ENCODE measurements around the gene C6orf15. TPM values are rescaled to one million over a fixed set of nuclear protein-coding genes. Genes with fewer than 3 reads are reported as not detected.

The C6orf15 gene
- total RNA-seq, 1 experiment from 2014 or later = not detected

GRCh38 chr6:31138982-31139381 lies 26.6 kb upstream of the C6orf15 start, which contains the start of gene PSORS1C2:
PSORS1C2 (minus strand) TSS chr6:31139066; CDS start chr6:31139026, 40 bp downstream.
- Histone ChIP-seq H3K27me3 (ENCODE audit: insufficient read depth, low read length) (no peaks in the 10 kb centered on the region), H3K4me2 (ENCODE audit: low read length) (peak within 1 kb of the TSS; percentile 69), H3K4me1 (ENCODE audit: control insufficient read depth in 1 of 2, insufficient read depth in 2 of 2, low read length in 2 of 2) (peaks cover 4 to 13% of the 10 kb centered on the region in 2 experiments; a peak in 3 of 4 replicates), H3K4me3 (replicated peaks in 1 of 2; ENCODE audit: low read depth in 1 of 2, low read length in 2 of 2) (no peak within 1 kb of the TSS), H4K20me1 (ENCODE audit: insufficient read depth) (no peaks in the 10 kb centered on the region), H3K9me3 (ENCODE audit: control insufficient read depth in 1 of 2, insufficient read depth in 1 of 2, low read depth in 1 of 2, low read length in 2 of 2) (no peaks in the 10 kb centered on the region), H3K27ac (ENCODE audit: low read depth, low read length) (peak within 1 kb of the TSS; percentile 7; the same call in 1 of the 2 replicates), H3K9me2 (ENCODE audit: insufficient read depth) (no peaks in the 10 kb centered on the region), H2AFZ (ENCODE audit: low read depth, low read length, poor library complexity, severe bottlenecking) (no peak within 1 kb of the TSS), H3K9ac (ENCODE audit: low read length) (no peak within 1 kb of the TSS), H3K79me2 (ENCODE audit: insufficient read depth, low read length) (no peaks in the 10 kb centered on the region), H3K36me3 (ENCODE audit: control insufficient read depth in 1 of 2, insufficient read depth in 2 of 2, low read length in 2 of 2) (no peaks in the 10 kb centered on the region)
- ChIA-PET RAD21 (ENCODE audit: low non-redundant PET in 1 of 2, low total read pairs in 2 of 2, uncharacterized antibody in 2 of 2, unreplicated experiment in 2 of 2) (no interaction called here), CTCF (interaction anchor here (0.7 to 1.0 kb wide), 5 partner anchors 8 to 228 kb away, joined by 3 to 5 read pairs (median 4); partner anchors contain the start of gene PSORS1C1), POLR2A (interaction anchor here (0.7 kb wide), 1 partner anchor 155 kb away, joined by 3 read pairs; the partner anchor contains the start of gene MUC21)
- BruUV-seq (replicated peaks) = no TSS peak
- intact Hi-C loops (cut with micrococcal nuclease) = no loop called here
- TF ChIP-seq POLR2AphosphoS5 (IDR thresholded peaks at IDR 0.05; ENCODE audit: low read depth, low read length) (0 out of 2 replicates have a peak, but pooled peaks have one; percentile 25), CBX3 (IDR thresholded peaks at IDR 0.05; ENCODE audit: low read depth) (no peak)
- no peak for DNase-seq (ENCODE audit: low read depth, low spot score)
- no peak for ATAC-seq

GRCh38 chr6:31135710-31136109 lies 23.3 kb upstream of the C6orf15 start:
- no peaks in the 10 kb centered on the region for H4K20me1 ChIP-seq (ENCODE audit: insufficient read depth)
- no peaks in the 10 kb centered on the region for H3K9me3 ChIP-seq (ENCODE audit: control insufficient read depth in 1 of 2, insufficient read depth in 1 of 2, low read depth in 1 of 2, low read length in 2 of 2)
- H3K4me3 ChIP-seq (replicated peaks in 1 of 2; ENCODE audit: low read depth in 1 of 2, low read length in 2 of 2) = no peak overlapping the region
- no peaks in the 10 kb centered on the region for H3K9me2 ChIP-seq (ENCODE audit: insufficient read depth)
- no peak overlapping the region for H2AFZ ChIP-seq (ENCODE audit: low read depth, low read length, poor library complexity, severe bottlenecking)
- H3K36me3 ChIP-seq (ENCODE audit: control insufficient read depth in 1 of 2, insufficient read depth in 2 of 2, low read length in 2 of 2) = no peaks in the 10 kb centered on the region
- no peak for TF ChIP-seq EZH2phosphoT487 (IDR thresholded peaks at IDR 0.05; ENCODE audit: borderline replicate concordance)
- TF ChIP-seq JUND (IDR thresholded peaks at IDR 0.05) = no peak
- TF ChIP-seq POLR2AphosphoS5 (IDR thresholded peaks at IDR 0.05; ENCODE audit: low read depth, low read length) = no peak
- H3K79me2 ChIP-seq (ENCODE audit: insufficient read depth, low read length) = no peaks in the 10 kb centered on the region
- no peak overlapping the region for H3K4me2 ChIP-seq (ENCODE audit: low read length)
- ChIA-PET CTCF (interaction anchor here (1.0 kb wide), 1 partner anchor 61 kb away, joined by 3 read pairs; no protein-coding TSS in a partner anchor), RAD21 (ENCODE audit: low non-redundant PET in 1 of 2, low total read pairs in 2 of 2, uncharacterized antibody in 2 of 2, unreplicated experiment in 2 of 2) (no interaction called here), POLR2A (no interaction called here)
- no peak overlapping the region for H3K27ac ChIP-seq (ENCODE audit: low read depth, low read length)
- H3K4me1 ChIP-seq (ENCODE audit: control insufficient read depth in 1 of 2, insufficient read depth in 2 of 2, low read length in 2 of 2) = peaks cover 4 to 13% of the 10 kb centered on the region in 2 experiments; a peak in 3 of 4 replicates
- intact Hi-C loops (cut with micrococcal nuclease) = no loop called here
- BruUV-seq (replicated peaks) = no TSS peak
- H3K27me3 ChIP-seq (ENCODE audit: insufficient read depth, low read length) = no peaks in the 10 kb centered on the region
- no peak for ATAC-seq
- DNase-seq (ENCODE audit: low read depth, low spot score) = no peak
- no peak overlapping the region for H3K9ac ChIP-seq (ENCODE audit: low read length)
